Measurements from ENCODE around the gene ZDHHC11B.
A peak's percentile ranks its signal among the peaks of the same experiment; 100 is the strongest.
"Not testable (repeated sequence)": the region's sequence is repeated elsewhere in the genome, so short reads cannot be mapped to it uniquely, and the experiment has no call there.

ZDHHC11B gene

GRCh38 chr5:777756-778161, 6.8 kb downstream of the ZDHHC11B start:
- DNase-seq, result no peak
- H3K4me1 ChIP-seq, result peaks cover 0 to 5% (median 0%) of the 10 kb centered on the region in 4 donors
- H3K27me3 ChIP-seq, result no peaks in the 10 kb centered on the region
- H3K27ac ChIP-seq, result no peak overlapping the region
- intact Hi-C loops (cut with DNase I; ENCODE audit: low total_unique reads), result no loop called here
- TF ChIP-seq CTCF (IDR thresholded peaks at IDR 0.05), result no peak
- H3K36me3 ChIP-seq, result no peaks in the 10 kb centered on the region
- H3K9me3 ChIP-seq, result no peaks in the 10 kb centered on the region
- H3K4me3 ChIP-seq, result no peak overlapping the region

GRCh38 chr5:776862-777711, 7.4 kb downstream of the ZDHHC11B start:
- DNase-seq, result no peak
- H3K4me3 ChIP-seq, result peak overlapping the region; percentile 6 to 24
- no peak overlapping the region for H3K27ac ChIP-seq

GRCh38 chr5:775961-776861, 8.3 kb downstream of the ZDHHC11B start:
- intact Hi-C loops (cut with DNase I; ENCODE audit: low total_unique reads), result no loop called here
- no peaks in the 10 kb centered on the region for H3K9me3 ChIP-seq
- H3K27ac ChIP-seq, result no peak overlapping the region
- peak overlapping the region in 1 of 2 donors; percentile 24 for H3K4me3 ChIP-seq
- no peaks in the 10 kb centered on the region for H3K36me3 ChIP-seq
- H3K4me1 ChIP-seq, result peaks cover 0 to 5% (median 0%) of the 10 kb centered on the region in 4 donors
- peak in 1 of 2 donors; percentile 67 for DNase-seq
- TF ChIP-seq CTCF (IDR thresholded peaks at IDR 0.05), result no peak
- no peaks in the 10 kb centered on the region for H3K27me3 ChIP-seq

More at GRCh38 chr5:776862-777711, 7.4 kb downstream of the ZDHHC11B start:
- no peak for TF ChIP-seq CTCF (IDR thresholded peaks at IDR 0.05)
- Histone ChIP-seq H3K36me3 (no peaks in the 10 kb centered on the region), H3K9me3 (no peaks in the 10 kb centered on the region), H3K27me3 (no peaks in the 10 kb centered on the region), H3K4me1 (peaks cover 0 to 5% (median 0%) of the 10 kb centered on the region in 4 donors)
- intact Hi-C loops (cut with DNase I; ENCODE audit: low total_unique reads), result no loop called here

GRCh38 chr5:775595-775960, 9.0 kb downstream of the ZDHHC11B start:
- intact Hi-C loops (cut with DNase I; ENCODE audit: low total_unique reads); H3K4me3 ChIP-seq; H3K9me3 ChIP-seq; H3K27ac ChIP-seq; H3K36me3 ChIP-seq; H3K4me1 ChIP-seq; H3K27me3 ChIP-seq: not testable (repeated sequence)
- peak in 1 of 2 donors; percentile 65 for DNase-seq

GRCh38 chr5:774854-775505, 9.5 kb downstream of the ZDHHC11B start:
- H3K36me3 ChIP-seq; H3K4me3 ChIP-seq; H3K27ac ChIP-seq; intact Hi-C loops (cut with DNase I; ENCODE audit: low total_unique reads); H3K9me3 ChIP-seq; H3K27me3 ChIP-seq; H3K4me1 ChIP-seq: not testable (repeated sequence)
- DNase-seq, result peak in 1 of 2 donors; percentile 67

- H3K4me1 ChIP-seq; H3K9me3 ChIP-seq; H3K4me3 ChIP-seq; intact Hi-C loops (cut with DNase I; ENCODE audit: low total_unique reads); H3K27me3 ChIP-seq; H3K36me3 ChIP-seq; H3K27ac ChIP-seq: not testable (repeated sequence)
- peak in 1 of 2 donors; percentile 58 for DNase-seq
Measured at GRCh38 chr5:774304-774703, 10.2 kb downstream of the ZDHHC11B start.

All from tibial artery (tissue), 4 donors.